ENCODE data around the gene ENPP1.

The ENPP1 gene

DNA sequence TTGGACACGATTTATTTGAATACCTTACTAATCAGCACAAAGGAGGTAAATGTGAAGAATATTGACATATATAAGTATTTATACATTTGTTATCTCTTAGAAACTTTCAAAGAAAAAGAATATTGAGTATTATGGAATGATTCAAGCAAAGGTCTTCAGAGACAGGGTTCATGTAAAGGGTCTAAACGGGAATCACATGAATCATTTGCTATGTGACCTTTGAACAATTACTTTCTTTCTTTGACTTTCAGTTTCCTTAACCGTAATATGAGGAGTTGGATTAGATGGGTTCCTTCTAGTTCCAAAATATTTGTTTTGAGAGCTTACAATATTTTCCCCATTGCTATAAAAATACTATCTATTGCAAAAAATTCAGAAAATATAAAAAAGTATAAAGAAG, 14.3 kb downstream of the ENPP1 start:
- no peaks in the 10 kb centered on the region for H3F3A ChIP-seq (ENCODE audit: insufficient read depth)
- no peak overlapping the region for H3K27ac ChIP-seq (ENCODE audit: low read depth, low read length)
- no peaks in the 10 kb centered on the region for H3K36me3 ChIP-seq (ENCODE audit: low read length)
- H4K20me1 ChIP-seq (ENCODE audit: low read depth, low read length) = no peaks in the 10 kb centered on the region
- no peak overlapping the region for H3K4me3 ChIP-seq (ENCODE audit: insufficient read depth, low read length, poor library complexity, severe bottlenecking)
- H3K79me2 ChIP-seq (ENCODE audit: insufficient read depth, low read length) = no peaks in the 10 kb centered on the region
- H3K9me2 ChIP-seq (replicated peaks; ENCODE audit: insufficient read depth, low read length) = no peaks in the 10 kb centered on the region
- no peaks in the 10 kb centered on the region for H3K9me3 ChIP-seq (ENCODE audit: insufficient read depth, low read length)
- no peak overlapping the region for H2AFZ ChIP-seq (ENCODE audit: low read depth, low read length, severe bottlenecking)
- no peak overlapping the region for H3K4me2 ChIP-seq (ENCODE audit: low read depth, low read length, poor library complexity, severe bottlenecking)
- no peak overlapping the region for H3K9ac ChIP-seq (ENCODE audit: low read length)
- TF ChIP-seq, protein P1, sequence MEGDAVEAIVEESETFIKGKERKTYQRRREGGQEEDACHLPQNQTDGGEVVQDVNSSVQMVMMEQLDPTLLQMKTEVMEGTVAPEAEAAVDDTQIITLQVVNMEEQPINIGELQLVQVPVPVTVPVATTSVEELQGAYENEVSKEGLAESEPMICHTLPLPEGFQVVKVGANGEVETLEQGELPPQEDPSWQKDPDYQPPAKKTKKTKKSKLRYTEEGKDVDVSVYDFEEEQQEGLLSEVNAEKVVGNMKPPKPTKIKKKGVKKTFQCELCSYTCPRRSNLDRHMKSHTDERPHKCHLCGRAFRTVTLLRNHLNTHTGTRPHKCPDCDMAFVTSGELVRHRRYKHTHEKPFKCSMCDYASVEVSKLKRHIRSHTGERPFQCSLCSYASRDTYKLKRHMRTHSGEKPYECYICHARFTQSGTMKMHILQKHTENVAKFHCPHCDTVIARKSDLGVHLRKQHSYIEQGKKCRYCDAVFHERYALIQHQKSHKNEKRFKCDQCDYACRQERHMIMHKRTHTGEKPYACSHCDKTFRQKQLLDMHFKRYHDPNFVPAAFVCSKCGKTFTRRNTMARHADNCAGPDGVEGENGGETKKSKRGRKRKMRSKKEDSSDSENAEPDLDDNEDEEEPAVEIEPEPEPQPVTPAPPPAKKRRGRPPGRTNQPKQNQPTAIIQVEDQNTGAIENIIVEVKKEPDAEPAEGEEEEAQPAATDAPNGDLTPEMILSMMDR (IDR thresholded peaks at IDR 0.05; ENCODE audit: insufficient read depth, low read length, poor library complexity, severe bottlenecking) = no peak
- TF ChIP-seq EZH2phosphoT487 (conservative IDR thresholded peaks at IDR 0.05; ENCODE audit: low read length) = no peak
- H3K27me3 ChIP-seq (ENCODE audit: low read length) = no peaks in the 10 kb centered on the region

DNA sequence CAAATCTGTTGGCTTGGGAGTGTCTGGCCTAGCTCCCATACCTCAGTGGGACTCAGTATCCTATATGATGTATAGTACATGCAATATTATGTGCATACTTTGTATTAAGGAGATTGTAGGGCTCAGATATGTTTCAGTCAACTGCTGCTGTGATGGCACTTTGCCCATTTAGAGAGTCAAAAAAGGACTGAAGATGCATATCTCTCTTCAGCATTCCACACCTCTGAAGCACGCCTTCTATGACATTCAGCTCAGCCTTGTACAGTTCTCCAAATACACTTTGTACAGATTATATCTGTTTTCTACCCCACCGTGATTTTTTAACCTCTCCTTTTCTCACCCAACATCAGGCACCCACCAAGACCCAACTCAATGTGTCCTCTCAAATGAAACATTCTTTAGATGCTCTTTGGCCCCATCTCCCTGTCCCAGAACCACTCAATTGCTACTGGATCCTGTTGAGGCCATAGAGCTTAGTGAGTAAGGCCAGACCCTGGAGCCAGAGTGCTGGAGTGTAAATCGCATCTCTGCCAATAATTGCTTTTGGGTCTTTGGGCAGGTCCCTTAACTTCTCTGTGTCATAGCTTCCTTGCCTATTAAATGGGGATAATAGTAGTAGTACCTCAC, 15.6 kb downstream of the ENPP1 start:
- H2AFZ ChIP-seq (ENCODE audit: low read depth, low read length, severe bottlenecking) = no peak overlapping the region
- no peak overlapping the region for H3K27ac ChIP-seq (ENCODE audit: low read depth, low read length)
- no peaks in the 10 kb centered on the region for H3K79me2 ChIP-seq (ENCODE audit: insufficient read depth, low read length)
- H3F3A ChIP-seq (ENCODE audit: insufficient read depth) = no peaks in the 10 kb centered on the region
- no peaks in the 10 kb centered on the region for H3K36me3 ChIP-seq (ENCODE audit: low read length)
- no peaks in the 10 kb centered on the region for H3K27me3 ChIP-seq (ENCODE audit: low read length)
- H3K4me2 ChIP-seq (ENCODE audit: low read depth, low read length, poor library complexity, severe bottlenecking) = no peak overlapping the region
- TF ChIP-seq, protein P1 (IDR thresholded peaks at IDR 0.05; ENCODE audit: insufficient read depth, low read length, poor library complexity, severe bottlenecking) = no peak
- TF ChIP-seq EZH2phosphoT487 (conservative IDR thresholded peaks at IDR 0.05; ENCODE audit: low read length) = no peak
- no peaks in the 10 kb centered on the region for H4K20me1 ChIP-seq (ENCODE audit: low read depth, low read length)
- H3K9ac ChIP-seq (ENCODE audit: low read length) = no peak overlapping the region
- no peaks in the 10 kb centered on the region for H3K9me2 ChIP-seq (replicated peaks; ENCODE audit: insufficient read depth, low read length)
- H3K4me3 ChIP-seq (ENCODE audit: insufficient read depth, low read length, poor library complexity, severe bottlenecking) = no peak overlapping the region
- H3K9me3 ChIP-seq (ENCODE audit: insufficient read depth, low read length) = no peaks in the 10 kb centered on the region

DNA sequence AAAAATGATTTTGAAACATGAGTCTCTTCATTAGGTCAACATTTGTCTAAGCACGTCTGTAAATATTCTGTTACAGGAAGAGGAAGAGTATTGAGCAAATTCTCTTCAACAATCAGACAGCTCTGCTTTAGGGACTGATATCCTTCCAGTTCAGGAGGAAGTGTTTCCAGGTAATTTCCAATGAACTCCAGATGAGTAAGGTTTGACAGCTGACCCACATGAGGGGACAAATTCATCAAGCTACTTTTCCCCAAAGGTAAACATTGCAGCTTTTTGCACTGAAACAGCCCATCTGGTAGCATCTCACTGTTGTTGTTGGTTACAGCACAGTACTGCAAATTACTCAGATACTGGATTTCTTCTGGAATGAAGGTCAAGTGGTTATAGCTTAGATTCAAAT, 18.1 kb downstream of the ENPP1 start:
- no peaks in the 10 kb centered on the region for H3K79me2 ChIP-seq (ENCODE audit: insufficient read depth, low read length)
- TF ChIP-seq EZH2phosphoT487 (conservative IDR thresholded peaks at IDR 0.05; ENCODE audit: low read length) = no peak
- TF ChIP-seq, protein P1 (IDR thresholded peaks at IDR 0.05; ENCODE audit: insufficient read depth, low read length, poor library complexity, severe bottlenecking) = no peak
- no peaks in the 10 kb centered on the region for H3K9me3 ChIP-seq (ENCODE audit: insufficient read depth, low read length)

More for the DNA sequence above, 18.1 kb downstream of the ENPP1 start:
- no peaks in the 10 kb centered on the region for H3K36me3 ChIP-seq (ENCODE audit: low read length)
- no peaks in the 10 kb centered on the region for H3K9me2 ChIP-seq (replicated peaks; ENCODE audit: insufficient read depth, low read length)
- H2AFZ ChIP-seq (ENCODE audit: low read depth, low read length, severe bottlenecking) = no peak overlapping the region
- H3K27me3 ChIP-seq (ENCODE audit: low read length) = no peaks in the 10 kb centered on the region
- H3K4me2 ChIP-seq (ENCODE audit: low read depth, low read length, poor library complexity, severe bottlenecking) = no peak overlapping the region
- H4K20me1 ChIP-seq (ENCODE audit: low read depth, low read length) = no peaks in the 10 kb centered on the region
- H3K4me3 ChIP-seq (ENCODE audit: insufficient read depth, low read length, poor library complexity, severe bottlenecking) = no peak overlapping the region
- H3K9ac ChIP-seq (ENCODE audit: low read length) = no peak overlapping the region
- H3K27ac ChIP-seq (ENCODE audit: low read depth, low read length) = no peak overlapping the region
- no peaks in the 10 kb centered on the region for H3F3A ChIP-seq (ENCODE audit: insufficient read depth)
